Caki2 (cell line): Measurements from ENCODE around the gene ASPG. TPM values are rescaled to one million over a fixed set of nuclear protein-coding genes. Genes with fewer than 3 reads are reported as not detected.

Experiments
- DNase-seq: peaks from one replicate; pipeline ENCODE4 v3.0.0-alpha.2; 2015; ENCODE audit warnings: low read depth
- in situ Hi-C: cut with HindIII; loops from 2 replicates; pipeline ENCODE4 v1.10.0; 2016; ENCODE audit warnings: low sequenced_read_pairs, low pct_unique_long_range_greater_than_20kb, mixed read lengths
- total RNA-seq: library from RNA; depleted of rRNA; stranded (reverse); fragments of >200 nt; shearing (Covaris generic); gene quantifications from 2 replicates; pipeline ENCODE4 v1.2.3, GENCODE V29; 2014; ENCODE audit warnings: low replicate concordance

Gene ASPG
- total RNA-seq, 1 experiment from 2014 or later = not detected

DNA sequence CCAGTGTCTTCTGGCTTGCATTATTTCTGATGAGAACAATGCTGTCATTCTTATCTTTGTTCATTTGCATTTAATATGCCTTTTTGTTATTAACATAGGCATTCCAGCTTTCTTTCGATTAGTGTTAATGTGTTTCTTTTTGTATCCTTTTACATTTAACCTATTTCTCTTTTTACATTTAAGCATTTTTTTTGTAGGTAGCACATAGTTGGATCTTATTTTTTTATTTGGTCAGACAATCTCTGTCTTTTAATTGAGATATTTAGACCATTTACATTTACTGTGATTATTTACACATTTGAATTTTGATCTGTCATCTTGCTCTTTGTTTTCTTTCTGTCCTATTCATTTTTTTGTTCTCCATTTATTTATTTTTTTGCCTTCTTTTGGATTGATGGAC is 38.4 kb downstream of the ASPG start:
- DNase-seq = no peak
- in situ Hi-C loops = no loop called here

DNA sequence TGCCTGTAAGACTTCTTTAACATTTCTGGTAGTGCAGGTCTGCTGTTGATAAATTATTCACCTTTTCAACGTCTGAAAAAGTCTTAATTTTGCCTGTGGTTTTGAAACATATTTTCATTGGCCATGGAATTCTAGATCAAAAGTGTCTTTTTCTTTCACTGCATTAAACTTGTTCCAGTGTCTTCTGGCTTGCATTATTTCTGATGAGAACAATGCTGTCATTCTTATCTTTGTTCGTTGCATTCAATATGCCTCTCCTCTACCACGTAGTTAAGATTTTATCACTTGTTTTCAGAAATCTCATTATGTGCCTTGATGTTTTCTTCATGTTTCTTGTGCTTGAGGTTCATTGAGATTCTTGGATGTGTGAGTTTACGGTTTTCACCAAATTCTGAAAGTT is 39.5 kb downstream of the ASPG start:
- in situ Hi-C loops = no loop called here
- DNase-seq = no peak

DNA sequence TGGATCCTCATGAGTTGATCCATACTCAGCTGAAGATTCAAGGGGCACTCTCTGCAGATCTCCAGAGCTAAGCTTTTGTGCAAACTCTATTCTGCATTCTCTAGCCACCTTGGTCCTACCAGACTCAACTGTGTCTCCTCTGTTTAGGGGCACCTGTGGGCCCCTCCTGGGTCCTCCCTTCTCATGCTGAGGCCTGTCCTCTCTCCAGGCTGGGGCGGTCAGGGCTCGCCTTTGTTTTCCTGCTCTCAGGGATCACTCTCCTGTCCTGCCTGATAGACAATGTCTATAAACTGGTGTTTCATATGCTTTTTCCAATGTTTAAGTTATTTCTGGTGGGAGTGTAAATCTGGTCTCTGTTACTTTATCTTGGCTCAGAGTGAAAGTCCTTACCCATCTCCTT is 41.3 kb downstream of the ASPG start:
- in situ Hi-C loops = no loop called here
- DNase-seq = no peak

DNA sequence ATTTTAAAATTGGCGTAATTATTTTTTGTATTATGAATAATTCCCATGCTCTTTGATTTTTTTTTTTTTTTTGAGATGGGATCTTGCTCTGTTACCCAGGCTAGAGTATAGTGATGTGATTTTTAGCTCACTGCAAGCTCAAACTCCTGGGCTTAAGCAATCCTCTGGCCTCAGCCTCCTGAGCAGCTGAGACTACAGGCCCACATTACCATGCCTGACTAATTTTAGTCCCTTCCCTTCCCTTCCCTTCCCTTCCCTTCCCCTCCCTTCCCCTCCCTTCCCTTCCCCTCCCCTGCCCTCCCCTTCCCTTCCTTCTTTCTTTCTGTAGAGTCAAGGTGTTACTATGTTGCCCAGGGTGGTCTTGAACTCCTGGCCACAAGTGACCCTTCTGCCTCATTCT is 43.5 kb downstream of the ASPG start:
- in situ Hi-C loops = no loop called here
- DNase-seq = no peak

DNA sequence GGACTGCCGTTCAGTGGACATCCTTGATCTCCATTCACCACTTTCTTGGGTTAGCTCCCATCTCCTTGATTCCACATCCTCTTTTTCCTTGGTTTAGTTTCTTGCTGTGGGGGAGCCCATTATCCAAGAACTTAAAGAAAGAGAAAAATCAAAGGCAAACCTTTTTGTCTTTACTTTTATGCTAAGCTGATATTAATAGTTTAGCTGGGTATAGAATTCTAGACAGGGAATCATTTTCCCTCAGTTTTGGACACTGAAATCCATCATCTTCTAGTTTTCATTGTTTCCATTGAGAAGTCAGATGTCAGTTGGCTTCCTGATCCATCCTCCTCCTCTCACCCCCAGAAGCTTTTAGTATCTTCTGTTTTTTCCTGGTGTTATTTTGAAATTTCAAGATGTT is 44.1 kb downstream of the ASPG start:
- in situ Hi-C loops = no loop called here
- no peak for DNase-seq

DNA sequence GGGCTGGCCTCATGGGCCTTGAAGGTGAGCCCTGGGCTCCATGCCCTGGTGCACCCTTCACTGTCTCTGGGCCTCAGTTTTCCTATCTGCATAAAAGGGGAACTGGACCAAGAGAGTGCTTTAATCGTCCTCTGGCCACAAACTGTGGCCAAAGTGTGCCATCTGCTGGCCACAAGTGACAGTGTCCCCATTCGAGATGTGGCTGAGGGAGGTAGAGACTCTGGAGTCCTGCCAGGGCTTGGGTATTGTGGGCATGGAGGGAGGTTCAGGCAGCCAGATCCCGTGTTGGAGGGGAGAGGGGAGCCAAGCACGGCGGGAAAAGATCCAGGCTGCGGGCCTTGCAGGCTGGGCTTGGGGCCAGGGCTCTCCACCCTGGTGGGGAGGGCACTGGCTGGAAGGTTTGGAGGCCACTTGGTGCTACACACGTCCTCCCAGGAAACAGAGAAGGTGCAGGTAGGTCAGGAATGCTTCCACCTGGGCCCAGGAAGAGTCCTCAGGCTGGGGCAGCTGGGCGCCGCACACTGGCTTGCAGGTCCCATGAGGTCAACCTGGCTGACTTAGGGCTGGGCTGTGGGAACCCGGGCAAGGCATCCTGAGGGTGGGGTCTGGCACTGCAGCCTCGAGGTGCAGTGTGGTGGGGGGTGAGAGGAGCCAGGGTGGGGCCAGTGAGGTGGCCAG is 45.6 kb downstream of the ASPG start:
- DNase-seq = peak; percentile 14

DNA sequence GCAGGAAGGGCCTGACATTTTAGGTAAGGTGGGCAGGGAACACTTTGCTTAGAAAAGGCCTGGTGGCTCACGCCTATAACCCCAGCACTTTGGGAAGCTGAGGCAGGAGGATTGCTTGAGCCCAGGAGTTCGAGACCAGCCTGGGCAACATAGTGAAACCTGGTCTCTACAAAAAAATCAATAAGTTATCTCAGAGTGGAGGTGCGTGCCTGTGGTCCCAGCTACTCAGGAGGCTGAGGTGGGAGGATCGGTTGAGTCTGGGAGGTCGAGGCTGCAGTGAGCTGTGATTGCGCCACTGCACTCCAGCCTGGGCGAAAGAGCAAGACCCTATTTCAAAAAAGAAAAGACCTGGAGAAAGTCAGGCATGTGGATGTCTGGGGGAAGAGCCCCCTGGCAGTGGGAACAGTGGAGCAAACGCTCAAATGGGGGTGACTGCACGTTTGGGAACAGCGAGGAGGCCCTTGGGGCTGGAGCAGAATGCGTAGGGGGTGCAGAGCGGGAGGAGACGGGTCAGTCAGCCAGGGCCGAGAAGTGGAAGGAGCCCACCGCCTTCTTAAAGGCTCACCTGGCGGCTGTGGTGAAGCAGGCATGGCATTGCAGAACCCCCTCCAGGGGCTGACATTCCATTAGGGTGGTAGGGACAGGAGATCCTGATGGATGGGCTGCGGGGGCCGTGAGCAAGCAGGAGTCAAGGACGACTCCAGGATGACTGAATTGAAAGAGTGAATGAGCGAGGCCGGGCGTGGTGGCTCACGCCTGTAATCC is 46.6 kb downstream of the ASPG start:
- in situ Hi-C loops = no loop called here
- no peak for DNase-seq

More for the DNA sequence above, 45.6 kb downstream of the ASPG start:
- in situ Hi-C loops = no loop called here

DNA sequence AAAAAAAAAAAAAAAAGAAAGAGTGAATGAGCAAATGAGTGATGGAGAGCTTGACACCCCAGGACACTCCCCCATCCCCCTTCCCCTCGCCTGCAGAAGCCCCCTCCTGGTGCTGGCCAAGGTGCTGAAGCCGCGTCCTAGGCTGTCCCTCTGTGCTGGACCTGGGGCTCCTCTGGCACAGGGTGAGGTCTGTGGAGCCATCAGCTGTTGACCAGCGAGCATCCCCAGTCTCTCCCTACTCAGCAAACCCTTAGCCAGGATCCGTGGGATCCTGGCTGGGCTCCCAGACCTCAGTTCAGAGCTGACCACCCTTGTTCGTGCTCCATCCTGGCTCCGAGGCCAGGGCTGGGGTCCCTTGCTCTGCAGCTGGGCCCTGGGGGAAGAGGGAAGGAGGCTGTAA is 47.5 kb downstream of the ASPG start:
- in situ Hi-C loops = no loop called here
- no peak for DNase-seq

DNA sequence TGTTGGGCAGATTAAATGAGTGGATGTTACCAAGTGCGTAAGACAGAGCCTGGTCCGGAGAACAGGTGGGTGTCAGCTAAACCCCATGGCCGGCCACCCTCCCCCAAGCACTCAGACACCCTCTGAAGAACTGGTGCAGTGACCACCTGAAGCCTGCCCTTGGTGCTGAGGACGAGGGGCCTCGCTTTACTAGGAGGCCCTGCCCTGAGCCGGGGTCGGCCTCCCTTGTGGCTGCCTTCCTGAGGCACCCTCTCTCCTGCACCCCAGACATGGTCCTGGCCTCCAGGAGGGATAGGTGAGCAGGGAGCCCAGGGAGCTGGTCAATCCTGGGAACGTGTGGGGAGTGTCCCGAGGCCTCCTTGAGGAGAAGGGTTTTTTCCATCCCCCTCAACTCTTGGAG is 48.0 kb downstream of the ASPG start:
- no peak for DNase-seq
- in situ Hi-C loops = no loop called here

DNA sequence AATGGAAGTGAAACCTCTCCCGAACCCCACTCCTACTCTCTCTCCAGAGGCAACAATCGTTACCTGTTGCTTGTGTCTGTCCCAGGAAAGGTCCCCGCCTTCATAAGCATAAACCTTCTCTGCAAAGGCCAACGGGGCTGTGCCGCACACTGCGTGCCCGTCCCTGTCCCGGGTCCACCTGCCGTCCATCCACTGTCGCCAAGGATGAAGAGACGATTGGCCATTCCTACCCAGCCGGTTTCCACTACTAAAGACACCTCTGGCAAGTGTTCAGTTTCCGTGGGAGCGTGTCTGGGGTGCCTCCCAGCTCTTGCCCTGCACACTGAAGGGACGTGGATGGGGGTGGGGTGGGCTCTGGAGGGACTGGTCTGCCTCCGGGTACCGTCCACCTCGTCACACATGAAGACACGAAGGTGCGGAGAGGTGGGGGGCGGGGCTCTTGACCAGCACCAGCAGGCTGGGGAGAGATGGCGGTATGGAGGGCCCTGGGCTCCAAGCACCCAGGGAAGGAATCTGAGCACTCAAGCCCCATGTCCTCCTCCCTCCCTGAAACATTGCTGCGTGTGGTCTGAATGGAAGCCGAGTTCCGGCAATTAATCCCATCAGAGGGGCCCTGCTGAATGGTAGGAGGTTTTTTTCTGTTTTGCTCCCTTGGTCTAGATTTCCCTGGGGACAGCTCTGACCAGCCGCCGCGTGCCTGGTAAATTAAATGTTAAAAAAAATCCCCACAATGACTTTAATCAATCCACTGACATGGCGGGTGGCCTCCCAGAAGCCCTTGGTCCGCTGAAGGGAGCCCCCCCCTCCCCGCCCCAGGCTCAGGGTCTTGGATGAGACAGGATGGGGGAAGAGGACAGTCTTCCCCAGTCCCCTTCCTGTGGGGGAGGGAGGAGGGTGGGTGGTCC is 48.8 kb downstream of the ASPG start:
- in situ Hi-C loops = no loop called here
- DNase-seq = no peak

DNA sequence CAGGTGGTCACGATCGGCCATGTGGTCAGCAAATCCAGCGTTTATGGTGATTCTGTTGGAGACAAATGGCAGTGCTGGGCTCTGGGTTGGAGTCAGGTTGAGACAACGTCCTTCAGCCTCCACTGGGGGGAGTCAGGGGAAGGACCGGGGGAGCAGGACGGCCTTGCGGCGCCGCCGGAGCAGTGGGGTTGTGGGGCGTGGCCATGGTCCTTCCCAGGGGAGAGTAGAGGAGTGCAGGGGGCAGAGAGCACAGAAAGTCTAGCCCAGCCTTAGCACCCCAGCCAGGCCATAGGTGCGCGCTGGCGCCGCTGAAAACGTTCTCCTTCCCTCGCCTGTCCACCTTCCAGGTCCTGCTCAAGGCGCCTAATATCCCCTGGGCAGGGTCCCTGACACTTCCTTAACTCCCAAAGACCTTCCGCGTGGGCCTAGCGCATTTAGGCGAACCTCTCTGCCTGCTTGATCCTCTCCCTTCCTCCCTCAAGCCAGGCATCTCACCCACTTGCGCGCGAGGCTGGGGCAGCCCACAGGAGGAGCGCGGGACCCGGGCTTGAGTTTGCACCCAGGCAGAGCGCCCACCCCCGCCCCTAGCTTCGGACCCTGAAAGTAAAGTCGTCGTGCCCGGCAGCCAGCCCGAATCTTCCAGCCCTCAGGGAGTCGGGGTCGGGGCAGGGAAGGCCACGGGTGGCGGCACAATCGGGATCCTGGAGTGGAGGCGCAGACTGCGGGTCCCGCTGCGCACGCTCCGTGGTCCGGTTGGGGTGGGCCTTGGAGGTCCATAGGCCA is 49.8 kb downstream of the ASPG start:
- in situ Hi-C loops = no loop called here
- no peak for DNase-seq

DNA sequence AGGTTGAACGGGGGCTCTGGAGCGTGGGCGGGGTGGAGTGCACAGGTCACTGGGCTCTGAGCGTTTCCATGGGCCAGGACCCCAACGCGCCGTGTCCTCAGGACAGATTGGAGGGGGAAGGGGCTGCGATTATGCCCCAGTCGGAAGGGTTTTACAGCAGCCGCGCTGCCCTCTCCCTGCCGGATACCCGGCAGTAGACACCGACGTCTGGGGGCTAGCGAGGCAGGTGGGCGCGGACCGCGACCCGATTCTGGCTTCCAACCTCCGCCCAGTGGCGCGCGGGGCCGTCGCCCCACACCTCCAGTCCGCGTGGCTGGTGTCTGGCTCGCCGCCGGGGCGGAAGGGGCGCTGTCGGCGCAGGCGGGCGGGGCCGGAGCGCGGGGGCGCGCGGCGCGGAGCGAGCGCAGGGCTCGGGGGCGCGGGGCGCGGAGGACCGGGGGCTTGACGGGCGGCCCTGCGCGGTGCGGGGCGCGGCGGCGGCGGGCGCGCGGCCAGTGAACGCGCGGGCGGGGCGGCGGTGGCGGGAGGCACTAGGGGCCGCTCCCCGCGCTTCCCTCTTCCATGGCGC is 50.5 kb downstream of the ASPG start:
- DNase-seq = no peak
- in situ Hi-C loops = no loop called here

DNA sequence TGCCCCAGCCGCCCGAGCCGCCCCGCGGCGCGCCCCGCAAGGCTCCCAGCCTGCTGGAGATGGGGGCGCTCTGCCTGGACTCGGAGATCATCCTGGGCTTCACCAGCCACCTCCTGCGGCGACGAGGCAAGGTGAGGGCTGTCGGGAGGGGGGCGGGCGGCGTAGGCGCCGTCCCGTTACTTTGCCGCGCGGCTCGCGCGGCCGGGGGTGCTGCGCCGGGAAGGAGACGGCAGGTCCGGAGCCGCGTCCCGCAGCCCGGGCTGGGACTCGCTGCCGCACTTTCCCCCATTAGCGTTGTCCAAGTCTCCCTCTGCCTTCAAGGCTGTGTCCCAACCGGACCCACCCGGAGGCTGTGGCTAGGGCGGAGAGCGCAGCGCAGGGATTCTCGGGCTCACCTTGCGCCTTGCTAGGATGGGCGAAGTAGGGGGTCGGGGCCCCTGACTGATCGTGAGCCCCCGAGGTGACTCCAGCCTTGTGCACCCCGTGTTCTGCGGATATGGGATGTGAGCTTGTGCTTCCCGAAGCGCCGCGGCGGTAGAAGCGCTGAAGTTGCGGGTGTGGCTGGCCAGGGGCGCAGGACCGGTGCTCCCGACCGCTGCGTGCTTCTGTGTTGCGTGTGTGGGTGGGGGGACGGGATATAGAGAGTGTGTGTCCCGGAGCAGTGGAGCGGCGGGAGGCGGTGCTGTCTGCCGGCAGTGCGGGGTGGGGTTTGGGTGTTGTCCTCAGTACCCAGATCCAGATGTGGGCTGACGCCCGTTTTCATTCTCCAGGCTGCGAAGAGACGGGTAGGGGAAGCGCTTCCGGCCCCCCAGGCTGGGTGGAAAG is 51.2 kb downstream of the ASPG start:
- no peak for DNase-seq
- in situ Hi-C loops = no loop called here

DNA sequence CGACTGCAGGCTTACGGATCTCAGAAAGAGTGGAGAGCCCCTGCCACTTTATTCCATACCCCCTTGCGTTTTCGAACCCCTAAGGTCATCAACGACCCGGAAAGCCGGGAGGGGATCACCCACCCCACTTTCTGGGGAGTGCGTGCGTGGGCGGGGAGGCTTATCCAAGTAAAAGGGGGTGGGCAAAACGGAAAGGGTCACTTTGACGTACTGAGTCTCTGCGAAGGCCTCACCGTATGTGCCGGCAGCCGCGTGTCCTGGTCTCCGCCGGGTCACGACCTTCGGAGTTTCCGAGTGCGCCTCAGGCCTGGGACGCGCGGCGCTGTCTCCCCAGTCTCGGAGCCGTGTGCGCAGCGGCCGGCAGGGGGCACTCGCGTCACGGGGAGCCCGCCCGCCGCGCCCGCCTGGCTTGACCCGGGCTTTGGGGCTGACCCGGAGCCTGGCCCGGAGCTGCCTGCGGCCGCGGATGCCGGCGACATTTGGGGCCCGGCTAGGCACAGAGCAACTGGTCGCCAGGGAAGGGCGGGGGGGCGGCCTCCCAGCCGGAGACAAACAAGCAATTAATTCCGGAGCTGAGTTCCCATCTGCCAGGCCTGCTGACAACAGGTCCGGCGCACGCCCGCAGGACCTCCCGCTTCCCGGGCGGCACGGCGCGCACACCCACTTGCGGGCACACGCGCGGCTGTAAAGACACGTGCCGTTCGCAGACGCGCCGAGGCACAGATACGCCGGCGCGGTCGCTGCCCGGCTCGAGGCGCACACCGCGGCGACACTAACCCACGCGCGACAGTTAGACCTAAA is 52.0 kb downstream of the ASPG start:
- DNase-seq = peak; percentile 15

DNA sequence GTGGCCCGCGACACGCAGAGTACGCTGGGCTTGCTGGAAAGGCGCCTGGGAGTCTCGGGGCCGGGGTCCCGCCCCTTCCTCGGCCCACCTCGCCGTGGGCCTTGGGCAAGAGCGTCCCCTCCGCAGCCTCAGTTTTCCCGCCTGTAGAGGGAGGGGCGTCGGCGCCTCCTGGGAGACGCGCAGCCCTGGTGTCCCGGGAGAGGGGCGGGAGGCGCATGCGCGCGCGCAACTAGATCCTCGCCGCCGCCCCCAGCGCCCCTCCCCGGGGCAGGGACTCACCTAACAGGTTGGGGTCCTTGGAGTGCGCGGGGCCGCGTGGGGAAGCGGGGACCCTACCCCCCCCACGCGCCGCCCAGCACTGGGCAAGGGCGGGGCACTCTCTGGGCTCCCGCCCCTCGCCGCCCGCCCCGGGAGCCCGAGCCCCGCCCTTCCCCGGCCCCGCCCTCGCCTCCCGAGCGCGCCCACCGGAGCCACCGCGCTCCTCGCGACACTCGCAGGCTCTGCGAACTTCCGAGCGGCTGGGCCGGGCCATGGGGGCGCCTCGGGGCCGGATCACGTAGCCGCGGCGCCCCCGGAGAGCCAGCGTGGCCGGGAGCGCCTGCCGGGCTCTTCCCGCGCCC is 52.7 kb downstream of the ASPG start, which contains the start of gene KIF26A:
KIF26A (plus strand) TSS at position 490 of the 620 bp plus-strand sequence. CDS start 136 bp downstream, outside the sequence.
- DNase-seq = no peak
- in situ Hi-C loops = no loop called here

More for the DNA sequence above, 52.0 kb downstream of the ASPG start:
- in situ Hi-C loops = no loop called here
